Activated B cell treated with CpG ODN at 0.5 μM for 24 hours (primary cell): Measurements from ENCODE around the gene DIAPH3. TPM values are rescaled to one million over a fixed set of nuclear protein-coding genes. Genes with fewer than 3 reads are reported as not detected.

Experiments
- ATAC-seq: fragments of 200-7000 bp; cut with Tn5 transposase; one replicate; pipeline ENCODE4 v1.10.0; 2021; ENCODE audit warnings: low read depth, mild to moderate bottlenecking, moderate library complexity
- CTCF ChIA-PET: fragments of 350-600 bp; sonication (Branson Sonifier 250); formaldehyde crosslinking; loops from one replicate; lab custom pipeline; 2021; ENCODE audit warnings: antibody characterized with exemption; lab: Charles Lee
- POLR2A ChIA-PET: fragments of 350-600 bp; sonication (Branson Sonifier 250); formaldehyde crosslinking; loops from one replicate; lab custom pipeline; 2021; ENCODE audit warnings: antibody characterized with exemption; lab: Charles Lee
- DNase-seq: peaks from one replicate; pipeline ENCODE4 v3.0.0; 2022
- H3K27ac Mint-ChIP-seq: one replicate; pipeline ENCODE4 v1.8.0; 2020; ENCODE audit warnings: mixed read lengths
- H3K27me3 Mint-ChIP-seq: one replicate; pipeline ENCODE4 v1.8.0; 2021; ENCODE audit warnings: mixed read lengths
- H3K36me3 Mint-ChIP-seq: one replicate; pipeline ENCODE4 v1.8.0; 2021; ENCODE audit warnings: low read depth, mixed read lengths
- H3K4me1 Mint-ChIP-seq: one replicate; pipeline ENCODE4 v1.8.0; 2021; ENCODE audit warnings: mixed read lengths
- H3K4me3 Mint-ChIP-seq: one replicate; pipeline ENCODE4 v1.8.0; 2020; ENCODE audit warnings: mild to moderate bottlenecking, mixed read lengths
- H3K9me3 Mint-ChIP-seq: one replicate; pipeline ENCODE4 v1.8.0; 2020; ENCODE audit warnings: mixed read lengths
- intact Hi-C: fragments of 100-400 bp; cut with micrococcal nuclease; formaldehyde crosslinking; loops from one replicate; pipeline ENCODE4 v1.15.1; 2024
- total RNA-seq: library from RNA; stranded (reverse); gene quantifications from 2 replicates; pipeline ENCODE4 v1.2.3, GENCODE V29; 2022
- TF ChIP-seq, protein P1 (sequence below): fragments of 200-600 bp; IDR thresholded peaks from one replicate; pipeline ENCODE4 v1.8.0; 2022; ENCODE audit warnings: antibody characterized with exemption, mild to moderate bottlenecking

The DIAPH3 gene
- total RNA-seq, 1 donor from 2014 or later, result 0.38 TPM

DNA sequence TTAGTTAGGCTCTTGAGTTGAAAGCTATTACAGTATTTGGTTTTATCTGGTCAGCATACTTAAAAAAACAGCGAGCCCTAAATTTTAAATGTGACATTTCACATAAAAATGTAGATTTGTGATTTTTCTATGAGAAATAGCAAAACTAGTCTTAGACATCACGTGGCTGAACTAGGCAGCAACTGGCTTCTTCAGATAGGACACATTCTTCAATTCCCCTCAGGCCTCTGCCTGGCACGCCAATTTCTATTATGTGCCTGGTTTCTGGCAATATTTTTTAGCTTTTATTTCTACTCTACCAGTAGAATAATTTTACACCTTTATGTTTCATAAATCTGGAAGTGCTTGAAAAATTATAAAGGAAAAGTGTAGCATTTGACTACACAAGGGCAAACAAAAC is 433.7 kb downstream of the DIAPH3 start:
- intact Hi-C loops, result loop anchor here (10.0 kb wide), 1 partner anchor 435 kb away; the partner anchor contains the start of gene DIAPH3
- ChIA-PET POLR2A (no interaction called here), CTCF (no interaction called here)
- ATAC-seq, result no peak
- H3K9me3 Mint-ChIP-seq, result no peaks in the 10 kb centered on the region
- TF ChIP-seq, protein P1, sequence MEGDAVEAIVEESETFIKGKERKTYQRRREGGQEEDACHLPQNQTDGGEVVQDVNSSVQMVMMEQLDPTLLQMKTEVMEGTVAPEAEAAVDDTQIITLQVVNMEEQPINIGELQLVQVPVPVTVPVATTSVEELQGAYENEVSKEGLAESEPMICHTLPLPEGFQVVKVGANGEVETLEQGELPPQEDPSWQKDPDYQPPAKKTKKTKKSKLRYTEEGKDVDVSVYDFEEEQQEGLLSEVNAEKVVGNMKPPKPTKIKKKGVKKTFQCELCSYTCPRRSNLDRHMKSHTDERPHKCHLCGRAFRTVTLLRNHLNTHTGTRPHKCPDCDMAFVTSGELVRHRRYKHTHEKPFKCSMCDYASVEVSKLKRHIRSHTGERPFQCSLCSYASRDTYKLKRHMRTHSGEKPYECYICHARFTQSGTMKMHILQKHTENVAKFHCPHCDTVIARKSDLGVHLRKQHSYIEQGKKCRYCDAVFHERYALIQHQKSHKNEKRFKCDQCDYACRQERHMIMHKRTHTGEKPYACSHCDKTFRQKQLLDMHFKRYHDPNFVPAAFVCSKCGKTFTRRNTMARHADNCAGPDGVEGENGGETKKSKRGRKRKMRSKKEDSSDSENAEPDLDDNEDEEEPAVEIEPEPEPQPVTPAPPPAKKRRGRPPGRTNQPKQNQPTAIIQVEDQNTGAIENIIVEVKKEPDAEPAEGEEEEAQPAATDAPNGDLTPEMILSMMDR, result no peak
- peaks cover 3% of the 10 kb centered on the region for H3K4me1 Mint-ChIP-seq
- no peak overlapping the region for H3K4me3 Mint-ChIP-seq
- DNase-seq, result no peak
- no peaks in the 10 kb centered on the region for H3K27me3 Mint-ChIP-seq
- H3K36me3 Mint-ChIP-seq, result no peaks in the 10 kb centered on the region
- H3K27ac Mint-ChIP-seq, result no peak overlapping the region

DNA sequence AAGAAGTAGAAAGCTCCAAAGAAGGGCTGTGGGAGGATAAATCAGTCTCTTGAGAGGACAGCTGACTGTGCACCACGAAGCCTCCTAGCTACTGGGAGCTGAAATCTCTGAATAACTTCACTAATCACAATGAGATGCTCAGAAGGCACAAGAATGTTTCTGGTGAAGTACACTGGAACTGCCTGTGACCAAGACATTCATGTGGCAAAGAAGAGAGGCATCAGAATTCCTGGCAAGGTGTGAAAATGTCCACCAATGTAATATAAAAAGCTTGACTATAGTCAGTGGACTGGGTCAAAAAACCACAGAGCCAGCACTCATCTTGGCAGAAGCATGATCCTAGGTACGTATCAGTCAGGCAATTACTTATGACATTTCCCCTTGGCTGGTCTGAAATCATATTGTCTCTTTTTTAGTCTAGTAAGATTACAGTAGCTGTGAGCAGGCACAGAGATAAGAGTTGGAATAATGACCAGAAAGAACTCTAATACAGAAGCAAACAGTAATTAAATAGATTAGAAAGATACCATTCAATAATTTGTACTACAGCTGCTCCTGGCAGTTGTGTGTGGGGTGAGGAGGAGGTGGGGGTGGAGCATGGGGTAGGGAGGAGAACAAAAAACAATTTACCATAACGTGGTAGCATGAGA is 434.7 kb downstream of the DIAPH3 start:
- no peak for DNase-seq
- H3K9me3 Mint-ChIP-seq, result no peaks in the 10 kb centered on the region
- TF ChIP-seq, protein P1, result no peak
- ChIA-PET CTCF (interaction anchor here (0.6 kb wide), 1 partner anchor 232 kb away, joined by 3 read pairs; no protein-coding TSS in a partner anchor), POLR2A (no interaction called here)
- H3K4me3 Mint-ChIP-seq, result no peak overlapping the region
- intact Hi-C loops, result no loop called here
- H3K36me3 Mint-ChIP-seq, result no peaks in the 10 kb centered on the region
- no peaks in the 10 kb centered on the region for H3K4me1 Mint-ChIP-seq
- ATAC-seq, result no peak
- no peaks in the 10 kb centered on the region for H3K27me3 Mint-ChIP-seq
- H3K27ac Mint-ChIP-seq, result no peak overlapping the region

DNA sequence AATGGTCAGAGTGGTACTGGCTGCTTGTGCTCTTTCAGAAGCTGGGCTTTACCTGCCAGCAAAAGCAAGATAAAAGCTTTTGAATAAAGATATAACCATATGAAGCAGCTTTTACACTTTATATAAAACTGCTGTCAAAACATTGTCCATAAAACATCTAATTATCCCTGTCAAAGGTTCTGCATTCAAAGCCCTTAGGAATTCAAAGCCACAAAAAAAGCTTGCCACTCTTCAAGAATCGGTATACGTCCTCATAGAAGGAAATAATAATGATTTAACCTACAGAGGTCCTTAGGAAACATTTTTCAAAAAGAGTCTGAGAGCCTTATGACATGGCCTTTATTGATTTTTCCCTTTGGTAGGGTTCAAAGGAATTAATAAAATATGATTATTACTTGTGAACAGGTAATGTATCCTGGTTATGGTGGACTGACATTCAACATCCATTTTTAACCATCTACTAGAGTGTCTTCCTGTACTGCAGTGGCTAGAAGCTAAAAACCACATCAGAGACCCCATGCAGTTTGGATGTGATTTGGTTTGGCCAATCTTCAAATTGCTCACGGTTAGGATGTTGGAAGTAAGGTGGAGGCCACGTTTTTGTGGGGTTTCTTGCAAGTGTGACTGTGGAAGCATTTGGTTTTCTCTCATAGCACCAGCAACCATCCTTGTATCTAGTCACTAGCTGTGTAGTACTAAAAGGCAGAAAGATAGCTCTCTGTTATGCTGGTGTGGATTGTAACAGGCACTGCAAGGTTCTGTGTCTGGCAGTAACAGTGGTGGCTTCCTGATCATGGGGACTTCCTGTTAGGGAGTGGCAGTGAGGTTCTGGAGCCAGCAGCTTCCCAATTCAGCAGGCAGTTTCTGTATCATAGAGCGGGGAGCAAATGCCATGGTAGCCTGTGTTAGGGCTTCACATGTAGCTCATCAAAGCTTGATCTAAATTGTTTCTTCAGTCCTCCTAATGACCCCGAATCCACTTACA is 441.5 kb downstream of the DIAPH3 start:
- no peak for DNase-seq
- H3K27ac Mint-ChIP-seq, result no peak overlapping the region
- intact Hi-C loops, result no loop called here

GRCh38 chr13:59715611-59716010 is 448.1 kb downstream of the DIAPH3 start:
- Mint-ChIP-seq H3K27me3 (no peaks in the 10 kb centered on the region), H3K9me3 (no peaks in the 10 kb centered on the region), H3K4me1 (no peaks in the 10 kb centered on the region), H3K27ac (no peak overlapping the region), H3K36me3 (no peaks in the 10 kb centered on the region), H3K4me3 (no peak overlapping the region)
- DNase-seq (no peak), ATAC-seq (no peak)
- TF ChIP-seq, protein P1, result no peak
- intact Hi-C loops, result no loop called here
- ChIA-PET CTCF (no interaction called here), POLR2A (no interaction called here)

More for the DNA sequence above, 441.5 kb downstream of the DIAPH3 start:
- ChIA-PET CTCF (no interaction called here), POLR2A (no interaction called here)
- no peaks in the 10 kb centered on the region for H3K4me1 Mint-ChIP-seq
- TF ChIP-seq, protein P1, result no peak
- H3K36me3 Mint-ChIP-seq, result no peaks in the 10 kb centered on the region
- no peak for ATAC-seq
- no peaks in the 10 kb centered on the region for H3K27me3 Mint-ChIP-seq
- H3K4me3 Mint-ChIP-seq, result no peak overlapping the region
- no peaks in the 10 kb centered on the region for H3K9me3 Mint-ChIP-seq
